GM18526 (cell line): ENCODE measurements around the gene SLC1A7.

ENCODE experiments used
- POLR2A ChIP-seq: IDR thresholded peaks from 3 replicates; pipeline ENCODE4 v1.6.1; 2011; ENCODE audit not compliant: insufficient read length; ENCODE audit errors: extremely low read depth

SLC1A7 gene

DNA sequence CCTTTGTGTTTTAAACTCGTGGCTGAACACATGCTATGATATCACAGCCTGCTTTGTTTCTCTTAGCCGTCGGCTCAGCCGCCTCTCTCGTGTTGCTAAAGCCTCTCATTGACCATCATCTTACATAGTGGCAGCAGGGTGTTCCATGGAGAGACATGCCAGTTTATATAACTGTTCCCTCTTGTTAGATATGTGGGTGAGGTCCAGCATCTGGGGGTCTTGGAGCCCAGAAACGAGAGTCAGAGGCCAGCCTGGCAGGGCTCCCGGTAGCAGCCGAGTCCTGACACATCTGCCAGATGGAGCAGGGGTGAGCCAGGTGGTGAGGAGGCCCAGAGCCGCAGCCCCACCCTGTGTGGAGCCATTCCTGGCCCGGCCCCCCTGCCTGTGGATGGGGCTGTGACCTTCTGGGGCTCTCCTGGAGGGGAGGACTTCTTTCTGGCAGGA is 68.5 kb downstream of the SLC1A7 start:
- no peak for TF ChIP-seq POLR2A

DNA sequence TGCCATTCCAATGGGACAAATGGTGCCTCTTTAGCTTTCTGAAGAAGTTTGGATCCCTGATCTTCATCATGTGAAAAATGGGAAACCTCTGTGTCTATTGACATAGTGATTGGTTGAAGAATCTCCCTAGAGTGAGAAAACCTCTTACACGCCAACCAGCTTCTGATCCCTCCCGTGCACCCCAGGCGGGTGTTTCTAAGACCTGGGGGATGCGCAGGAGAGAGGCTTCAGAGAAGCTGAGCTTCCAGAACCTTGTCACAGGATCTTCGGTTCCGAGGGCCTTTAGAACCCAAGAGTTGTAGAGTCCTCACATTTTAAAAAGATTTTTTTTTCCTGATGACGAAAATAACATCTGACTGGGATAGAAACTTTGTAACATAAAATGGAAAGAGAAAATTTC is 69.2 kb downstream of the SLC1A7 start:
- no peak for TF ChIP-seq POLR2A

DNA sequence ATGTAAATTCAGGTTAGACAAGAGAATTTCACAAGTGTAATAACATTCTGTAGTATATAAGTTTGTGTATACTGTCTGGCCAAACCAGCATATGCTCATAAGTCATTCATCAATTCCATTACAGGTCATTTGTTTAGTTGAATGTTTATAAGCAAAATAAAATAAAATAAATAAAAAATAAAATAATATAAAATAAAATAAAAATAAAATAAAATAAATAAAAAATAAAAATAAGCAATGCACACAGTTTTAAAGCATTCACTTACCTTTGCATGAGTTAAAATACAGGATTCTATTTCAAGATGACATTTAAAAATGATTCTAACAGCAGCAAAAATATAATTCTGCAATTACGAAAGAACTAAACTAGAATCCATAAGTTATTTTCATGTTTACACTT is 70.5 kb downstream of the SLC1A7 start:
- TF ChIP-seq POLR2A, result no peak

DNA sequence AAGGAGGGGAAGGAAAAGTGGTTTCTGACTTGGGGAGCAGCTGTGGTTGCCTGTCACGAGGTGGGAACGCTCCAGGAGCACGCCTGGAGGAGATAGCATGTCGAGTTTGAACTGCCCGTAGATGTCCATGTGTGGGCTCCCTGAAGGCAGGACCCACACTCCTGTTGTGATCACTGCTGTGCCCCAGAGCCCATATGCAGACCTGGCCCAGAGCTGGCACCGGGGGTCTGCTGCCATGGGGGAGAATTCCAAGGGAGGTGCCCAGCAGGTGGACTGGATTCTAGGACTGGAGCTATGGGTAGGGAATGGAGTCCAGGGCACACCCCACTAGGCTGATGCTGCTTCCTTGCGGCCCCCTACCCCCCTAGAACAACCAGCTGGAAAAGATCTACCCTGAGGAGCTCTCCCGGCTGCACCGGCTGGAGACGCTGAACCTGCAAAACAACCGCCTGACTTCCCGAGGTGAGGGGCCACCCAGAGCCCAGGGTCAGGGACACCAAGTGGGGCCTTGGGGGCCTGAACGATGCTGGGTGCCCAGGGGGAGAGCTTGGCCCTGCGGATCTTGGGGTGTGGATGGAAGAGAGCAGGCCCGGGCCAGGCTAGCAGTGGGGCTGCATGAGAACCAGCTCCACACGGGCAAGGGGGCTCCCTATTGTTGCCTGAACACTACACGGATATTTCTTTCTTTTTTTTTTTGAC is 71.1 kb downstream of the SLC1A7 start:
- TF ChIP-seq POLR2A, result no peak

DNA sequence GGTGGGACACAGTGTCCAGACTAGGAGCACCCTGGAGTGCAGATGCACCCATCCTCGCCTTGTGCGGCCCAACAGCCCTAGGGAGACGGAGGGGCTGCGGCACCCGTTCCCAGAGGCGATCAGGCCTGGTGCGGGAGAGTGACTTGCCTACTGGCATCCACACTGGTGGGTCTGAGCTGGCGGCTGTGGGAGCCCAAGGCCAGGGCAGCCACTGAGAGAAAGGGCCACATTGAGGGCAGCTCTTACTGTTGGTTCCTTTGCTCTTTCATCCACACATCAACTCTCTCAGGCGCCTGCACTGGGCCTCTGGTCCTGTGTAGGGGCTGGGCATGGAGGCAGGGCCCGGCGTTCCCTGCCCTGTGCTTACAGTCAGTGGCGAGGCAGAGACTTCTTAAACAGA is 71.8 kb downstream of the SLC1A7 start:
- no peak for TF ChIP-seq POLR2A

DNA sequence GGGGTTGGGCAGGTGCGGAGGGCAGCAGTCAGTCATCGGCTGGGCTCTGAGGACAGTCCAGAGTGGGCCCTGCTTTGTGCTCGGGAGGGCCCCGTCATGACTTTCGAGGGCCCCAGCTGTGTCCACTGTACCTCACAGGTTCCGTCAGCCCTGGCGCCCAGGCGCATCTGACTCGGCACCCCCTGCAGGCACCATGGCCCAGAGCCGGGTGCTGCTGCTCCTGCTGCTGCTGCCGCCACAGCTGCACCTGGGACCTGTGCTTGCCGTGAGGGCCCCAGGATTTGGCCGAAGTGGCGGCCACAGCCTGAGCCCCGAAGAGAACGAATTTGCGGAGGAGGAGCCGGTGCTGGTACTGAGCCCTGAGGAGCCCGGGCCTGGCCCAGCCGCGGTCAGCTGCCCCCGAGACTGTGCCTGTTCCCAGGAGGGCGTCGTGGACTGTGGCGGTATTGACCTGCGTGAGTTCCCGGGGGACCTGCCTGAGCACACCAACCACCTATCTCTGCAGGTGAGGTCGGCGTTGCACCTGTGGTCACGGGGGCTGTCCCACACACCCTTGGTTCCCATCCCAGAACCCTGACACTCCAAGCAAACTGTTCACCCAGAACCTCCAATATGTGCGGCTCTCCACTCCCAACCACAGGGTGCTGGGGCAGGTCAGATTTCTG is 72.6 kb downstream of the SLC1A7 start:
- TF ChIP-seq POLR2A, result no peak

DNA sequence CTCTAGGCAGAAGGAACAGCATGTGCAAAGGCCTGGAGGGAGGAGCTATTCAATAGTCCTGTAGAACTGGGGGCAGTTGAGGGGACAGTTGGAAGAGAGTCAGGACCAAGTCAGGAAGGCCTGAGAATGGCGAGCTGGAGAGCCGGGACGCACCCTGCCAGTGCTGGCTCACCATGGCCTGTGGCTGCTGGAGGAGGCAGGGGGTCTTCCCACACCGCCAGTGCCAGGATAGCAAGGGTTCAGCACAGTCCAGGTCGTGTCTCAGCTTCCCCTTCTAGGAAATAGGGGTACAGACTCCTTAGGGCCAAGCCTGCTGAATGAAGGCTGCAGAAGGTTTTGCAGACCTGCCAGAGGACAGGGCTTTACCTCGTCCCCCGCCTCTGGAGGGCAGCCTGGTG is 73.2 kb downstream of the SLC1A7 start:
- TF ChIP-seq POLR2A, result no peak

DNA sequence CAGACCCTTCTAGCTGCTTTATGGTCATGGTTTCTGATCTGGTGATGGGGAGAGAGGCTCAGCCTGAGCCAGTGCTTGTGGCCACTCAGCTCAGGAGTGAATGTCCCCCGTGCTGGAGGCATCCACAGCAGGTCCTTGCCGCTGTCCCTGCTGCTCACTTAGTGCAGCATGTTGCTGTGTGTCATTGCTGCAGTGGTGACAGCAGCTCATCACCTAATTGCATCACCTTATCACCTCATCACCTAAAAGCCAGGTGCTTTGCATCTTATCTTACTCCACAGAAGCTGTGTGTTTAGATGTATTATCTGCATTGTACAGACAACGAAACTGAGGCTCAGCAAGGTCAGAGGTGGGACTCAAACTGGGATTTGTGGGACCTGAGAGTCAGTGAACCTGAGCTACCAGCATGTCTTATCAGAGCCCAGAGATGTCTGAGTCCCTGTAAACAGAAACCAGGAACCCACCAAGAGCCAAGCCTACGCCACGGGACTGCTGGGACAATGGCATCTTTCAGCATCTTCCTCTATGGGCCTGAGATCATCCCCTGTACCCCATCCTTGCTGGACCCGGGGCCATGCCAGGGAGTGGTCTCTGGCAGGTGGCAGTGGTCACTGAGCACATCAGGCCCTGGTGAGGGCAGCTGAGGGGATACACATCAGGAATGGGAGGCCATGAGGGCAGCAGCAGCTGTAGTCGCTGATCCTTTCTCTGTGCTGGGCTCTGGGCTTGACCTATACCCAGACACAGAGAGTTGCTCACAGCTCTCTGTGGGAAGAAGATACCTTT is 73.9 kb downstream of the SLC1A7 start:
- TF ChIP-seq POLR2A, result no peak

DNA sequence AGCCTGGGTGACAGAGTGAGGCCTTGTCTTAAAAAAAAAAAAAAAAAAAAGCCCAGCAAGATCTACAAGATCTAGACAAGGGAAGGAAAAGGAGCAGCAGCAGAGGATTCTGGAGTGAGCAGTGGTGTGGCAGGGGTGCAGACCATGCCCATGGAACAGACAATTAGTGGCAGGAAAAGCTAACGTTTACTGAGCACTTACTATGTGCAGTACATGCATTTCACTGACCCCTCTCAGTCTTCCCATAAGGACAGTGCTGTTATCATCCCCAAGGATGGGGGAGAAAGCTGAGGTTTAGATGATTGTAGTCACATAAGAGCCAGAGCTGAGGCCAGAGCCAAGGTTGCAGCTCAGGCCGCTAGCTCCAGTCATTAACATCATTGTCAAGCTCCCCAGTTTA is 74.6 kb downstream of the SLC1A7 start:
- TF ChIP-seq POLR2A, result no peak

DNA sequence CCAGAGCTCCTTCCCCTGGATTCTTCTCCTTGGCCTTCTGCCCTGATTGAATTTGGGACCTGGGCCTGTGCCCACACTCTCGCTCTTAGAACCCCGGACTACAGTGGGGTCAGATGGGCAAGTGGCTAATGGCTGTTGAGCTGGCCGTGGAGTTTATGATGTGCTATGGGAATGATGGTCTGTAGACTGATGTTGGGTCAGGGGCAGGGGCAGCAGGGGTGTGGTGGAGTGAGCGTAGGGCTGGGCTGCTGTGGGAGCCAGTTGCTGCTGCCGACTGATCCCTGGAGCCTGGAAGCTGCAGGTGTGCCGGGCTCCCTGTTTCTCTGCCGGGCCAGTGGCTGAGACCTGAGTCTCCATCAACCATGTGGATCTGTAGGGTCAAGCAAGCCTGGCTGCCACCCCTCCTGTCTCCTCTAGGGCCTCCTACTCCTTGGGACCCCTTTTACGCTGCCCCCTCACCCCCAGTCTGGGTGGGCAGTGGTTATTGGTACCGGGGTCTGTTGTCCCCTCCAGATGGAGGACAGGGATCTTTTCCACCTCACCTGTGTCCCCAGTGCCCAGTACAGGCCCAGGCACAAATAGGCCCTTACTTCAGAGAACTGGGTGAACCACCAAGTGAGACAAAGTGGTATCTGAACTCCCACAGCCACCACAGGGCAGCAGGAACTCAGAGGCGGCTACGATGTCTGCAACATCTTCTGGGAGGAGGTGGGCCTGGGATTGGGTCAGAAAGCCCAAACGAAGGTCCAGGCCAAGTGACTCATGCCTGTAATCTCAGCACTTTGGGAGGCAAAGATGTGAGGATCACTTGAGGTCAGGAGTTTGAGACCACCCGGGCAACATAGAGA is 75.3 kb downstream of the SLC1A7 start:
- no peak for TF ChIP-seq POLR2A

DNA sequence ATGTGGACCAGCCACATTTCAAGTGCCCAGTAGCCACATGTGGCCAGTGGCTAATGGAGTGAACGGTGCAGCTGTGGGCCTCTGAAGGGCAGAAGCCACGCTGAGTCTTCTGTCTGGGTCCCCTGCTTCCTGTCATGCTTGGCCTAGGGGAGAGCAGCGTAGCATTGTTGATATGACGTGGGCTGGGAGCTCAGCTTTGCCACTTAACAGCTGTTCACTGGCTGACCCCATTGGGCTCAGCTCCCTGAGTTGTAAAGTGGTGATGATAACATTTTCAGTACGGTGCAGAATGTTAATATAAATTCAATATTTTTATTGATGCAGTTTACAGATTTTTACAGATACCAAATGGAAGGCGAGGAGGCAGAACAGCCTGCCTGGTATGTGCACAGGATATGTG is 76.0 kb downstream of the SLC1A7 start:
- TF ChIP-seq POLR2A, result no peak

DNA sequence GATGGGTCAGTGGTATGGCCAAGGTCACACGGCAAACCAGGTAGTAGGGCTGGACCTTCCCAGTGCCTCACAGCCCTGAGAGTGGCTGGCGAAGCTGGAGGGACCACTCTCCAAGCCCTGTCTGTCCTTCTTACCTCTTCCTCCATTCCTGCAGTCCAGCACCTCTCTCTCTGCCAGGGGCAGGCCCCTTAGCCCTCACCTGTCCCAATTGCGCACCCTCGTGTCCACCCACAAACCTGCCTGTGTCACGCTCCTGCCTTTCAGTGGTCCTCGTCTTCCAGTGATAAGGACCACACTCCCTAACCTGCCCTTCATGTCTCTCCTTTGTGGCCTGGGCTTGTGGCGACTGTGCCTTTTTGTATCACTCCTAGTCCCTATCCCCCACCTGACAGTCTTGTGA is 77.0 kb downstream of the SLC1A7 start:
- TF ChIP-seq POLR2A, result no peak

DNA sequence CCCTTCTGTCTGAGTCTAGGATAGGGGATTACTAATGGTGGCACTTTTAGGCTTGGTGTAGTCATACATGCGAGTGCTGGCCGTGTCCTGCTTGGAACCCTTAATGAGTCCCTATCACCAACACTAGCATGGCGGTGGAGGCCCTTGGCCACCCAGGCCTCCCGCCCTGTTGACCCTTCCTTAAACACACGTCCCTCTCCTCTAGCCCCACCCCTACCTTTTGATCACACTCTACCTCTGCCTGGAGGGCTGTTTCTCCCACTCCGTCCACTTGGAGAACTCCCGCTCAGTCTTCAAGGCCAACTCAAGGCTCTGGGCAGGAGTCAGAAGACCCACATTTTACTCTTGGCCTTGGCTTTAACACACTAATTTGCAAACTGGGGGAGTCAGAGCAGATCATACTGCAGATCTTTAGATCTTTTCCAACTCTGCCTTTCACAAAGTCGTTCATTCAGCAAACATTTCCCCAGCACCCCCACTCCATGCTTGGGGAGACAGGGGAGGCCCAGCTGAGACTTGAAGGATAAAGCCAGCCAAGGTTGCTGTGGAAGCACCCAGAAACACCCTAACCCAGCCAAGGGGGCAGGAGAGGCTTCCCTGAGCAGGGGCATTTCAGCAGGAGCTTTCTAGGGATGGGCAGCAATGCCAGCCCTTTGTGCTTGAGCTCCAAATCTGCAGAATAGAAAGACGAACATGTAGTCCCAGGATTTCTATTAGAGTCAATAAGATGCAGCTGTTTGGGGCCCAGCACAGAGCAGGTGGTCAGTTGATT is 78.5 kb downstream of the SLC1A7 start:
- TF ChIP-seq POLR2A, result no peak
